ENCODE measurements around the gene ARHGEF26. TPM values are rescaled to one million over a fixed set of nuclear protein-coding genes. Genes with fewer than 3 reads are reported as not detected.
A peak's percentile ranks its signal among the peaks of the same experiment; 100 is the strongest.

ARHGEF26 gene
- total and polyA plus RNA-seq, 2 experiments from 2014 or later, result 0.40 to 0.65 TPM

- Histone ChIP-seq H3F3A (ENCODE audit: insufficient read depth) (no peaks in the 10 kb centered on the region), H3K9me3 (ENCODE audit: low read depth) (no peaks in the 10 kb centered on the region), H3K4me3 (no peak overlapping the region), H3K9ac (no peak overlapping the region), H3K27me3 (replicated peaks; ENCODE audit: insufficient read depth) (no peaks in the 10 kb centered on the region), H4K20me1 (ENCODE audit: insufficient read depth) (no peaks in the 10 kb centered on the region), H3K79me2 (ENCODE audit: insufficient read depth) (no peaks in the 10 kb centered on the region), H3K9me2 (ENCODE audit: insufficient read depth) (no peaks in the 10 kb centered on the region), H3K4me1 (ENCODE audit: insufficient read depth) (peaks cover 6% of the 10 kb centered on the region; the same call in 1 of the 2 replicates), H3K27ac (no peak overlapping the region), H3K36me3 (ENCODE audit: low read depth) (no peaks in the 10 kb centered on the region), H3K4me2 (ENCODE audit: unreplicated experiment) (no peak overlapping the region), H2AFZ (no peak overlapping the region)
- 90 to 91% methylated on average over 6 of the region's 6 CpGs for WGBS, 2 experiments (ENCODE audit: low coverage in 1 of 2, low lambda C conversion rate in 2 of 2, missing lambda C conversion rate in 2 of 2)
- DNase-seq, result no peak
- in situ Hi-C loops (cut with MboI), result no loop called here
- TF ChIP-seq EZH2phosphoT487 (IDR thresholded peaks at IDR 0.05; ENCODE audit: insufficient read depth, low read depth) (no peak), EZH2 (IDR thresholded peaks at IDR 0.05; ENCODE audit: insufficient read depth, poor library complexity, severe bottlenecking) (no peak)
These were observed 20.6 kb upstream of the ARHGEF26 start for GRCh38 chr3:154100556-154100955.

GRCh38 chr3:154101250-154101649 is 19.9 kb upstream of the ARHGEF26 start:
- in situ Hi-C loops (cut with MboI), result no loop called here
- Histone ChIP-seq H3F3A (ENCODE audit: insufficient read depth) (no peaks in the 10 kb centered on the region), H4K20me1 (ENCODE audit: insufficient read depth) (no peaks in the 10 kb centered on the region), H3K27ac (no peak overlapping the region), H3K79me2 (ENCODE audit: insufficient read depth) (no peaks in the 10 kb centered on the region), H3K4me3 (no peak overlapping the region), H3K4me2 (ENCODE audit: unreplicated experiment) (no peak overlapping the region), H3K36me3 (ENCODE audit: low read depth) (no peaks in the 10 kb centered on the region), H3K4me1 (ENCODE audit: insufficient read depth) (peaks cover 6% of the 10 kb centered on the region; the same call in 1 of the 2 replicates), H3K9me2 (ENCODE audit: insufficient read depth) (no peaks in the 10 kb centered on the region), H3K9ac (no peak overlapping the region), H3K9me3 (ENCODE audit: low read depth) (no peaks in the 10 kb centered on the region), H3K27me3 (replicated peaks; ENCODE audit: insufficient read depth) (no peaks in the 10 kb centered on the region), H2AFZ (no peak overlapping the region)
- no peak for TF ChIP-seq EZH2phosphoT487 (IDR thresholded peaks at IDR 0.05; ENCODE audit: insufficient read depth, low read depth)
- no peak for TF ChIP-seq EZH2 (IDR thresholded peaks at IDR 0.05; ENCODE audit: insufficient read depth, poor library complexity, severe bottlenecking)
- WGBS, 2 experiments (ENCODE audit: low coverage in 1 of 2, low lambda C conversion rate in 2 of 2, missing lambda C conversion rate in 2 of 2), result 62 to 77% methylated on average over 2 of the region's 2 CpGs
- no peak for DNase-seq

GRCh38 chr3:154102225-154102624 is 19.0 kb upstream of the ARHGEF26 start:
- TF ChIP-seq EZH2phosphoT487 (IDR thresholded peaks at IDR 0.05; ENCODE audit: insufficient read depth, low read depth) (no peak), EZH2 (IDR thresholded peaks at IDR 0.05; ENCODE audit: insufficient read depth, poor library complexity, severe bottlenecking) (no peak)
- 82 to 96% methylated on average over 1 of the region's 1 CpG for WGBS, 2 experiments (ENCODE audit: low coverage in 1 of 2, low lambda C conversion rate in 2 of 2, missing lambda C conversion rate in 2 of 2)
- no peaks in the 10 kb centered on the region for H3K27me3 ChIP-seq (replicated peaks; ENCODE audit: insufficient read depth)
- in situ Hi-C loops (cut with MboI), result no loop called here
- peaks cover 6% of the 10 kb centered on the region; the same call in 1 of the 2 replicates for H3K4me1 ChIP-seq (ENCODE audit: insufficient read depth)
- H4K20me1 ChIP-seq (ENCODE audit: insufficient read depth), result no peaks in the 10 kb centered on the region
- no peaks in the 10 kb centered on the region for H3K9me3 ChIP-seq (ENCODE audit: low read depth)
- no peaks in the 10 kb centered on the region for H3K9me2 ChIP-seq (ENCODE audit: insufficient read depth)
- H3F3A ChIP-seq (ENCODE audit: insufficient read depth), result no peaks in the 10 kb centered on the region
- H3K79me2 ChIP-seq (ENCODE audit: insufficient read depth), result no peaks in the 10 kb centered on the region
- no peak for DNase-seq
- H3K36me3 ChIP-seq (ENCODE audit: low read depth), result no peaks in the 10 kb centered on the region
- H3K4me3 ChIP-seq, result no peak overlapping the region
- H3K9ac ChIP-seq, result no peak overlapping the region
- no peak overlapping the region for H3K4me2 ChIP-seq (ENCODE audit: unreplicated experiment)
- H2AFZ ChIP-seq, result no peak overlapping the region
- no peak overlapping the region for H3K27ac ChIP-seq

- Histone ChIP-seq H3K4me1 (ENCODE audit: insufficient read depth) (peaks cover 6% of the 10 kb centered on the region; the same call in 1 of the 2 replicates), H3F3A (ENCODE audit: insufficient read depth) (no peaks in the 10 kb centered on the region), H4K20me1 (ENCODE audit: insufficient read depth) (no peaks in the 10 kb centered on the region), H3K36me3 (ENCODE audit: low read depth) (no peaks in the 10 kb centered on the region), H3K27me3 (replicated peaks; ENCODE audit: insufficient read depth) (no peaks in the 10 kb centered on the region), H3K27ac (no peak overlapping the region), H3K79me2 (ENCODE audit: insufficient read depth) (no peaks in the 10 kb centered on the region), H3K4me3 (no peak overlapping the region), H3K4me2 (ENCODE audit: unreplicated experiment) (peak overlapping the region; percentile 25), H3K9me3 (ENCODE audit: low read depth) (no peaks in the 10 kb centered on the region), H3K9me2 (ENCODE audit: insufficient read depth) (no peaks in the 10 kb centered on the region), H3K9ac (no peak overlapping the region), H2AFZ (peak overlapping the region; percentile 22; the same call in 1 of the 2 replicates)
- peak; percentile 61 for DNase-seq
- TF ChIP-seq EZH2phosphoT487 (IDR thresholded peaks at IDR 0.05; ENCODE audit: insufficient read depth, low read depth) (no peak), EZH2 (IDR thresholded peaks at IDR 0.05; ENCODE audit: insufficient read depth, poor library complexity, severe bottlenecking) (no peak)
- in situ Hi-C loops (cut with MboI), result no loop called here
- WGBS, 2 experiments (ENCODE audit: low coverage in 1 of 2, low lambda C conversion rate in 2 of 2, missing lambda C conversion rate in 2 of 2), result 25% methylated on average over 4 of the region's 4 CpGs
These were observed 15.8 kb upstream of the ARHGEF26 start for GRCh38 chr3:154105218-154105975.

Data from GM23248 (cell line).